OCI-LY3 (cell line): Measurements from ENCODE around the gene METTL17.
"Not testable (repeated sequence)": the region's sequence is repeated elsewhere in the genome, so short reads cannot be mapped to it uniquely, and the experiment has no call there.

ENCODE experiments used
- CTCF ChIP-seq: fragments of 200-600, 300-600 bp; sonication (generic); IDR thresholded peaks from 2 replicates; pipeline ENCODE4 v1.5.1; 2014; ENCODE audit warnings: antibody characterized with exemption, low read length, low read depth
- EZH2phosphoT487 ChIP-seq: fragments of 200-600 bp; shearing (Covaris generic); IDR thresholded peaks from 2 replicates; pipeline ENCODE4 v1.6.1; 2018; ENCODE audit warnings: antibody characterized with exemption, mixed run types, low read depth

DNA sequence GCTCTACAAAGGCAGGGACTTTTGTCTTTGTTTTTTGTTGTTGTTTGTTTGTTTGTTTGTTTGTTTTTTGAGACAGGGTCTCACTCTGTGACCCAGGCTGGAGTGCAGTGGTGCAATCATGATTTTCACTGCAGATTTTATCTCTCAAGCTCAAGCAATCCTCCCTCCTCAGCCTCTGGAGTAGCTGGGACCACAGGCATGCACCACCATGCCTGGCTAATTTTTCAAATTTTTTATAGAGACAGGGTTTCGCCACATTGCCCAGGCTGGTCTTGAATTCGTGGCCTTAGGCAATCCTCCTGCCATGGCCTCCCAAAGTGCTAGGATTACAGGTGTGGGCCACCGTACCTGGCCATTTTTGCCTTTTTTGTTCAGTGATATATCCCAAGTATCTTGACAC is 51.2 kb downstream of the METTL17 start:
- not testable (repeated sequence) for TF ChIP-seq CTCF, EZH2phosphoT487
